Endometrial microvascular endothelial cells (primary cell): Measurements from ENCODE around the gene CD300LD. TPM values are rescaled to one million over a fixed set of nuclear protein-coding genes. Genes with fewer than 3 reads are reported as not detected.

Source experiments
- total RNA-seq: library from RNA; depleted of rRNA; stranded (reverse); fragments of >200 nt; gene quantifications from one replicate; pipeline ENCODE4 v1.2.3, GENCODE V29; 2015; ENCODE audit errors: inconsistent ontology term

CD300LD gene
- total RNA-seq, 1 donor from 2014 or later = not detected

Other genes with a start within 250 kb of the CD300LD start
- gene BTBD17, start 230.4 kb downstream of the CD300LD start, total RNA-seq = not detected
- gene GPR142, start 224.8 kb downstream of the CD300LD start, total RNA-seq = not detected
- not detected for gene GPRC5C, start 160.2 kb downstream of the CD300LD start, total RNA-seq
- not detected for gene CD300A, start 125.6 kb downstream of the CD300LD start, total RNA-seq
- gene CD300LB, start 60.8 kb downstream of the CD300LD start, total RNA-seq = not detected
- not detected for gene CD300C, start 46.2 kb downstream of the CD300LD start, total RNA-seq
- gene CD300H, start 24.8 kb downstream of the CD300LD start, total RNA-seq = not detected
- gene CD300E, start 31.5 kb upstream of the CD300LD start, total RNA-seq = not detected
- not detected for gene CD300LF, start 120.6 kb upstream of the CD300LD start, total RNA-seq
- gene RAB37, start 145.0 kb upstream of the CD300LD start, total RNA-seq = not detected
- gene NHERF1, start 156.3 kb upstream of the CD300LD start, total RNA-seq = 23.1 TPM
- 24.6 TPM for gene NAT9, start 184.1 kb upstream of the CD300LD start, total RNA-seq